ENCODE data around the gene CEP89. TPM values are rescaled to one million over a fixed set of nuclear protein-coding genes. Genes with fewer than 3 reads are reported as not detected.

The CEP89 gene
- total RNA-seq, 4 donors from 2014 or later: 3.4 to 20.9 (median 9.5) TPM

DNA sequence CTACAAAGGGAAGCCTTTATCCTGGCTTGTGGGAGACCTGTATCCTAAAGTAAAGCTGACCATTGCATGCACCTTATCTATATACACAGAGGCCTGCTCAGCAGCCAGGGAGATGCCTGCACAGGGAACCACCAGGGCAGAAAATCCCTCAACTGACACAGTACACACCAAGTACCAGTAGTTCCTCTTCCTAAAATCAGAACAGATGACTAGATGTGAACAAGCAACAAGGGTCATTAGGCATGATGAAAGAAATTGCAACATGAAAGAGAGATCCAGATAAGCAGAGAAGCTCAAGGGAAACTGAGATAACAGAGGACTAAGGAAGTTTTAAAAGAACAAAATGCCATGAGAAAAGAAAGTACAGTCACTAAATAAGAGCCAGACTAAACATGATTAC, 62.5 kb downstream of the CEP89 start:
- H3K27me3 ChIP-seq: no peaks in the 10 kb centered on the region
- H3K27ac ChIP-seq: no peak overlapping the region
- ATAC-seq: no peak
- no peak for TF ChIP-seq POLR2A (IDR thresholded peaks at IDR 0.05)
- no peaks in the 10 kb centered on the region for H3K9me3 ChIP-seq
- in situ Hi-C loops (cut with MboI; ENCODE audit: low sequenced_read_pairs in 4 of 4): no loop called here
- H3K36me3 ChIP-seq: peaks cover 0 to 7% of the 10 kb centered on the region in 2 donors
- intact Hi-C loops (cut with DNase I; ENCODE audit: low total_unique reads): no loop called here
- H3K4me3 ChIP-seq: no peak overlapping the region
- no peaks in the 10 kb centered on the region for H3K4me1 ChIP-seq
- DNase-seq: no peak

DNA sequence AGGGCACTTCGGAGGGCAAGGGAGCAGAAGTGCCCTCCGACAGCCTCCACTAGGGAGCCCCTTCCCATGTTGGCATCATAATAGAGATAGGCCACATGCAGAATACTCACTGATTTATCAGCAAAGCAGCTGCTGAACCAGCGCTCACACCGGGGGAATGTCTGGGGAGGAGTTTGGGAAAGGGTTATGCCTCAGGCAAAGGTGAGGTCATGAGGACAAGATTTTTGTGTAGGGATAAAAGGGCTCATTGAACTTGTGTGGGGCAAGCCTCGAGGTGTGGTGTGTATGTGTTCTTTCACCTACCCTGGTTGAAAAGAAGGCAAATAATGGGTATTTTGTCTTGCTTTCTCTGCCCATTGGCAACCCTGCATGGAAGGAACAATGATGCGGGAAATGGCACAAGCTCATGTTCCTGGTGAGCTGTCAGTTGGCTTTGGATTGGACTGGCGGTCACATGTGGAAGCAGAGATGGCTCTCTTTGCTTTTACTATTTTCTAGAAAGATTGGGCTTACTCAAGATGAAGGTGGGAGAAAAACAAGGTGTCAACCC, 63.0 kb downstream of the CEP89 start:
- Histone ChIP-seq H3K27ac (no peak overlapping the region), H3K4me3 (no peak overlapping the region), H3K9me3 (no peaks in the 10 kb centered on the region), H3K27me3 (no peaks in the 10 kb centered on the region), H3K36me3 (peaks cover 0 to 1% of the 10 kb centered on the region in 2 donors), H3K4me1 (no peaks in the 10 kb centered on the region)
- TF ChIP-seq POLR2A (IDR thresholded peaks at IDR 0.05): no peak
- TF ChIP-seq, protein P1, sequence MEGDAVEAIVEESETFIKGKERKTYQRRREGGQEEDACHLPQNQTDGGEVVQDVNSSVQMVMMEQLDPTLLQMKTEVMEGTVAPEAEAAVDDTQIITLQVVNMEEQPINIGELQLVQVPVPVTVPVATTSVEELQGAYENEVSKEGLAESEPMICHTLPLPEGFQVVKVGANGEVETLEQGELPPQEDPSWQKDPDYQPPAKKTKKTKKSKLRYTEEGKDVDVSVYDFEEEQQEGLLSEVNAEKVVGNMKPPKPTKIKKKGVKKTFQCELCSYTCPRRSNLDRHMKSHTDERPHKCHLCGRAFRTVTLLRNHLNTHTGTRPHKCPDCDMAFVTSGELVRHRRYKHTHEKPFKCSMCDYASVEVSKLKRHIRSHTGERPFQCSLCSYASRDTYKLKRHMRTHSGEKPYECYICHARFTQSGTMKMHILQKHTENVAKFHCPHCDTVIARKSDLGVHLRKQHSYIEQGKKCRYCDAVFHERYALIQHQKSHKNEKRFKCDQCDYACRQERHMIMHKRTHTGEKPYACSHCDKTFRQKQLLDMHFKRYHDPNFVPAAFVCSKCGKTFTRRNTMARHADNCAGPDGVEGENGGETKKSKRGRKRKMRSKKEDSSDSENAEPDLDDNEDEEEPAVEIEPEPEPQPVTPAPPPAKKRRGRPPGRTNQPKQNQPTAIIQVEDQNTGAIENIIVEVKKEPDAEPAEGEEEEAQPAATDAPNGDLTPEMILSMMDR (IDR thresholded peaks at IDR 0.05 in 4 of 5, conservative IDR thresholded peaks at IDR 0.05 in 1 of 5): no peak
- no peak for DNase-seq
- ATAC-seq: no peak
- in situ Hi-C loops (cut with MboI; ENCODE audit: low sequenced_read_pairs in 4 of 4): no loop called here
- intact Hi-C loops (cut with DNase I; ENCODE audit: low total_unique reads): no loop called here

DNA sequence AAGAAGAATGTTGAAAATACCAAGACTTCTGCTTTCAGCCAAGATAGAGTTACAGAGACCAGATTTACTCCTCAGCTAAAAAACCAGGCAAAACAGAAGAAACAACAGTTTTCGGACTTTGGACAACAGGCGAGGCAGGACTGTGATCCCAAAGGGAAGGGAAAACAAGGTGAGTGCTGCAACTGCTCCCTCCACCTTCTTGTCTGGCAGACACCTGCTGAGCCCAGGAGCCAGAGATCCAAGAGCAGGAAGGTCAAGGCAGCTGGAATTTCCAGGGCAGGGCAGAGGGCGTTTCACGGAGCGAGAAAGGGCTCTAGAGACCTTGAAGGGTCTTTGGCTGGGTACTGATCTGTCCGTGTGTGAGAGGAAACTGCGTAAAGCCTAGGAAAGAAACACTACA, 69.3 kb downstream of the CEP89 start:
- no peaks in the 10 kb centered on the region for H3K4me1 ChIP-seq
- in situ Hi-C loops (cut with MboI; ENCODE audit: low sequenced_read_pairs in 4 of 4): no loop called here

DNA sequence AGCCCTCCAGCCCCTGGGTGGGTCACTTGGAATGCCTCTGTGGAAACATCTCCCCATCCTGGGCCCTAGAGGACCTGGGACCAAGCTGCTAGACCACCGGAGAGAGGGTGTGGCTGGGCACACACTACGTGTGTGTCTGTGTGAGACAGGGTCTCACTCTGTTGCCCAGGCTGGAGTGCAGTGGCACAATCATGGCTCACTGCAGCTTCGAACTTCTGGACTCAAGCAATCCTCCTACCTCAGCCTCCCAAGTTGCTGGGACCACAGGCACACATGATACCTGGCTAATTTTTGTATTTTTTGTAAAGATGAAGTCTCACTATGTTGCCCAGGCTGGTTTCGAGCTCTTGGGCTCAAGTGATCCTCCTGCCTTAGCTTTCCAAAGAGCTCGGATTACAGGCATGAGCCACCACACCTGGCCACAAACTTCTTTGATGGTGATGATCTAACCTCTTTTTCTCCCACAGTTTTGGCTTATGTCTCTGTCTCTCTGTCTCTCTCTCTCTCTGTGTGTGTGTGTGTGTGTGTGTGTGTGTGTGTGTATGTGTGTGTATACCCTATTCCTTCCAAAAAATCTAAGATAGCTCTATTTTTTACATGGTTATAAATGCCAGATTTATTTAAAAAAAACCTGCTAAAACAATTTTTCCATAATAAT, 70.1 kb downstream of the CEP89 start:
- Histone ChIP-seq H3K27me3 (no peaks in the 10 kb centered on the region), H3K4me3 (no peak overlapping the region), H3K27ac (no peak overlapping the region), H3K4me1 (no peaks in the 10 kb centered on the region), H3K9me3 (no peaks in the 10 kb centered on the region), H3K36me3 (peaks cover 2 to 11% of the 10 kb centered on the region in 2 donors)
- intact Hi-C loops (cut with DNase I; ENCODE audit: low total_unique reads) (no loop called here), in situ Hi-C loops (cut with MboI; ENCODE audit: low sequenced_read_pairs in 4 of 4) (no loop called here)
- DNase-seq (no peak), ATAC-seq (no peak)
- TF ChIP-seq, protein P1 (IDR thresholded peaks at IDR 0.05 in 4 of 5, conservative IDR thresholded peaks at IDR 0.05 in 1 of 5): no peak
- no peak for TF ChIP-seq POLR2A (IDR thresholded peaks at IDR 0.05)

More for the DNA sequence above, 69.3 kb downstream of the CEP89 start:
- Histone ChIP-seq H3K27ac (no peak overlapping the region), H3K9me3 (no peaks in the 10 kb centered on the region), H3K4me3 (no peak overlapping the region), H3K36me3 (peaks cover 2 to 11% of the 10 kb centered on the region in 2 donors), H3K27me3 (no peaks in the 10 kb centered on the region)
- no peak for ATAC-seq
- intact Hi-C loops (cut with DNase I; ENCODE audit: low total_unique reads): no loop called here
- TF ChIP-seq, protein P1 (IDR thresholded peaks at IDR 0.05 in 4 of 5, conservative IDR thresholded peaks at IDR 0.05 in 1 of 5): no peak
- TF ChIP-seq POLR2A (IDR thresholded peaks at IDR 0.05): no peak
- no peak for DNase-seq

DNA sequence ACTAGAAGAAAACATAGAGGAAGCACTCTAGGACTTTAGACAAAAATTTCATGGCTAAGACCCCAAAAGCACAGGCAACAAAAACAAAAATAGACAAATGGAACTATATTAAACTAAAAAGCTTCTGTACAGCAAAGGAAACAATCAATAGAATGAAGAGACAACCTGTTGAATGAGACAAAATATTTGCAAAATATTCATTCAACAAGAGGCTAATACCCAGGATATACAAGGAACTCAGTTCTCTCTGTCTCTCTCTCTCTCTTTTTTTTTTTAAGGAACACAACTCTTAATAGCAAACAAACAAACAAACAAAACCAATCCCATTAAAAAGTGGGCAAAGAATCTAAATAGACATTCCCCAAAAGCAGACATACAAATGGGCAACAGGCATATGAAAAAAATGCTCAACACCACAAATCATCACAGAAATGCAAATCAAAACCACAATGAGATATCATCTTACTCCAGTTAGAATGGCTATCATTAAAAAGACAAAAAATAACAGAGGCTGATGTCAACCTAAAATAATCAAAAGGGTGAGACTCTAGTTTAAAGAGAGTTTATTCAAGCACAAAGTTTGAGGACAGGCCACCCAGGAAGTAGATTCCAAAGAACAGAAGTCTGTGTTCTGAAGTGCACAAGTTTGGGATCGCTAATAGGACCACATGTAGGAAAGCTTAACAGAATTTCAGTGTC, 75.1 kb downstream of the CEP89 start:
- TF ChIP-seq POLR2A (IDR thresholded peaks at IDR 0.05): no peak
- TF ChIP-seq, protein P1 (IDR thresholded peaks at IDR 0.05 in 4 of 5, conservative IDR thresholded peaks at IDR 0.05 in 1 of 5): no peak
- Histone ChIP-seq H3K4me3 (no peak overlapping the region), H3K27ac (no peak overlapping the region), H3K9me3 (peaks cover 0 to 4% (median 4%) of the 10 kb centered on the region in 3 donors), H3K27me3 (no peaks in the 10 kb centered on the region), H3K36me3 (peaks cover 2 to 28% of the 10 kb centered on the region in 2 donors), H3K4me1 (no peaks in the 10 kb centered on the region)
- intact Hi-C loops (cut with DNase I; ENCODE audit: low total_unique reads): no loop called here
- no peak for DNase-seq
- in situ Hi-C loops (cut with MboI; ENCODE audit: low sequenced_read_pairs in 4 of 4): no loop called here
- no peak for ATAC-seq
